Pons (tissue), 1 donor: Measurements from ENCODE around the gene PTPRT.

Source experiments
- DNase-seq: peaks from one replicate; pipeline ENCODE4 v3.0.0-alpha.2; 2016; ENCODE audit warnings: low spot score

Gene PTPRT

DNA sequence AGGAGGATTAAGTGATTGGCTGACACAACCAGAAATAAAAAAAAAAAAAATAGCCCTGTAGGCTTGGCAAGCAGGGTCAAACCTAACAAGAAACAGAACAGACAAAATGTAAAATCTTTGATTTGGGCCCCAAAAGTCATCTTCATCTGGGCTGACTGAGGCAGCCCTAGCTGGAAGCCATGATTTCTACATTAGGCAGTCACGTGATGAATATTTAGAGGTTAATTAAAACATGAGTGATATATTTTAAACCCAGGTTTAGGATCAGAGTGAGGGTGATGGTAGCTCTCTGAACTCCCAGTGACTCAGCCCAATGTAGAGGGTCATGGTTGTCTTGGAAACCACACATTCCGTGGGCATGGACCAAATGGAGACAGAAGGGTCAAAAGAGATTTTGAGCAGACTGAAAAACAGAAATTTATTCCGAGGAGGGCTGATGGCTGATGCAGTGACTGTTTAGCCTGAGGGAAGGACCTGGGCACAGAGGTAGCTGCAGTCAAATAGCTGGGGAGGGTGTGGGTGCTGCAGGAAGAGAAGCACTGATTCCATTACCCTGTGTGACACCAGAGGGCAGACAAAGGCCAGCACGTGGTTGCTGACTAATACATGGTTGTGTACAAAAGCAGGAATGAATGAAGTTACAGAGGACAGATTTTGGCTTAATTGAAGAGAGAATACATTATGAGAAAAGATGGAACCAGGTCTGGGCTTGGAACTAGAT, 998.4 kb downstream of the PTPRT start:
- no peak for DNase-seq

DNA sequence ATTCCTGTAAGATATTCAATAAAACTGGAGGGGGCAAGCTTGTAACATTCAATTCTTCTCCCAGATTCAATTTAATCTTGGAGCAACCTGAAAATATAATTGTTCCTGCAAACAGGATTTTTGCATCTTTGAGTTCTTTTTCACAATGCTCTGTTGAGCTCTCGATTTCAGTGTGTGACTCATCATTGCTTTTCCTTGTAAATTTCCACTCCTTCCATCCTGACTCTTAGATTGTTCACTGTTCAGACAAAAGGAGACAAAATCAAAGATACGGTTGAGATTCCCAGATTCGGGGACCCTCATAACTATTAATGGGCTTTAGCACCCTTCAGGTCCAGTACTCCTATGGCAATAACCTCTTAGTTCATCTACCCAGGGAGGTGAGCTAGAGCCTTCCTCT, 999.6 kb downstream of the PTPRT start:
- no peak for DNase-seq

DNA sequence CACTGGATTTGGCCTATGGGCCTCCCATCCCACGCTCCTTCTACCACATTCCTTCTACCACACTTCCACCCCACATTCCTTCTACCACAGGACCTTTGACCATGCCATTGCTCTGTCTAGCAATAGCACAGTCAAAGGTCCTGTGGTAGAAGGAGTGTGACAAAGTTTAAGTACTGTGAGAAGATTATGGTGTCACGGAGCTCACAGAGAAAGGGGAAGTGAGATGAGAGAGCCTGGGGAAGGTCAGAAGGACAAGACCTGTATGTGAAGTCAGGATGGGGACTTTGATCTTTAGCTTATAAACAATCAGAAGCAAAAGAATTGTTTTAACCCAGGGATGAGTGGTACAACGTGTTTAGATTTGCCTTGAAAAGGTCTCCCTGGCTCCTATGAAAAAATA, 1003.4 kb downstream of the PTPRT start:
- DNase-seq, result no peak

- DNase-seq, result no peak
These were observed 1006.6 kb downstream of the PTPRT start for GRCh38 chr20:42183147-42183546.

GRCh38 chr20:42181064-42181463, 1008.6 kb downstream of the PTPRT start:
- no peak for DNase-seq

DNA sequence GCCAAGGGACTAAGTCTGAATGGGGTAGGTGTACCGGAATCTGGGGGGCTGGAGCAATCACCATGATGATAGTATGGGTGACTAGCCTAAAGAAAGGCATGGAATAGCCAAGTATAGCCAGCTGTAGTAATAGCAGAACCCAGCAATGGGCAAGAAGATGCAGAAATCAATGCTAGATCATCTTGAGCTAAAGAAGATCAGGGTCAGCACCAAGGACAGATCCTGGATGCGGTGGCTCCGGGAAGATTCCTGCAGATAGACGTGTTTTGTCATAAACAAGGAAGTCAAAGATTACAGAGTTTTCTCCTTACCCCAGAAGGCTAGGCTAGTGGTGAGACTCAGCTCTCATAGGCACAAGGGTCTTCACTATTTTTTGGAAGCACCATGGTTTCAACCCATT, 1009.9 kb downstream of the PTPRT start:
- DNase-seq, result no peak

DNA sequence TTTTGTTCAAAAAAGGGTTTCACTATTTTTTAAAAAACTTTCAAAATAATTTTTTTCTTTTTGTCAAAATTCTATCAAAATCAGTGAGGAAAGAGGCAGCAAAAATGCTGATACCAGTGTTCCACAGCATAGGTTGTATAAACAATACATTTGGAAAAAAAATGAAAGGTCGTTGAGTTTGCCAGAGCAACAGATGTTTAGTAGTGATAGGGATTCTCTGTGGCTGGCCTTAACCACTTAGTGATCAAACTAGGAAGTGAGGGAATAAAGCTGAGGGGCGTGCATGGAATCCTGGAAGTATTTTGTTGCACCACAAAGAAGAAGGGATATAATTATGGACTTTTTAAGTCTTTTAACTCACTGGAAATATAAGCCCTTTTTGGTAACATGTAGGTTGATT, 1016.3 kb downstream of the PTPRT start:
- no peak for DNase-seq

DNA sequence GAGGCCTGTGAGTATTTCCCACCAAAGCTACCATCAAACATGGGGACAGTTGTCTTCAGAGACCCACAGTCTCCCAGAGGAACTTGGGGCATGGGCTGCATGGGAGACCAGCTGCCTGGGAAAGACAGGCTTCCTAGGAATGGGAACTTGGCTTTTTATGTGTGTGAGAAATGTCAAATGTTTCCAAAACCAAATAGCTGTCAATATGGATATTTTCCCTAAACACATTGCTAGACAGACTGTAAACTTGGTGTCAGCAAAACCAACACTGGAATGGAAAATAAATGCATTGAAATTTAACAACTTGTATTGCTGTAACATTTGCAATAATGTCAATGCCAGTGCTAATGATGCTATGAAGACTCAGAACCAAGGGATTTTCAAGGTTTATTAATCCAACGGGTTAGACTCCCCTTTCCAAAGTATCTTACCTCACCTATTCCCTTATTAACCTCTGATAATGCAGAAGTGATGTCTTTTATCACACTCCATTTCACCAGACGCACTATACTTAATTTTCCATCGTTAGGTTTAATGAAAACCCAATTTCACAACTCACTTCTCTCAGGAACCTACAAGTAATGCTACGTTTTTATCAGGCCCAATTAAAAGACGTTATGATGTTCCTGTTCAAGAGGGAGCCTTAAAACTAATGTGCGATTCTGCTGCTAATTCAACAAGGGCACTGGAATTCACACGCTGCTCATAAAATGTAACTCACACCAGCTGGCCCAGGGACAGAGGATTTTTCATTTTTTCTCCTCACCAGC, 1025.4 kb downstream of the PTPRT start:
- DNase-seq, result no peak

- DNase-seq, result no peak
These were observed 1028.4 kb downstream of the PTPRT start for GRCh38 chr20:42161228-42161829.

GRCh38 chr20:42159808-42160207, 1029.9 kb downstream of the PTPRT start:
- DNase-seq, result no peak

- DNase-seq, result no peak
These were observed 1031.4 kb downstream of the PTPRT start for GRCh38 chr20:42158272-42158671.

GRCh38 chr20:42155586-42155985, 1034.1 kb downstream of the PTPRT start:
- DNase-seq, result no peak

DNA sequence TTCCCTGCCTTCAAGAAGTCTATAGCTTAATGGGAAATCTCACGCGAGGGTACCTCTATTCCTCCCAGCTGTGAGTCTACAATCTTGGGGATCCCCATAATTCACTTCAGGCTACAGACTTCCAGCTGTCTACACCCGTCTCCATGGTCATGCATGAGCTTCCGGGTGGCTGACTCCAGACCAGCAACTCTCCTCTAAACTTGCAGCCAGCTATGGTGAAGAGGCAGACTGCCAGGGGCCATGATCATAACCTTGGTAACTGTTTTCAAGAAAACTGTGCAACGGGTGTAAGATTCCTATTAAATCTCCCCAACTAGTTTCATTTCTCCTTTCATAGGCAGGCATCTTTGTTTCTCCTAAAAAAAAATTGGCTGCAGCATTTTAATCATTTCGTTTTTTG, 1037.1 kb downstream of the PTPRT start:
- peak; percentile 6 for DNase-seq

DNA sequence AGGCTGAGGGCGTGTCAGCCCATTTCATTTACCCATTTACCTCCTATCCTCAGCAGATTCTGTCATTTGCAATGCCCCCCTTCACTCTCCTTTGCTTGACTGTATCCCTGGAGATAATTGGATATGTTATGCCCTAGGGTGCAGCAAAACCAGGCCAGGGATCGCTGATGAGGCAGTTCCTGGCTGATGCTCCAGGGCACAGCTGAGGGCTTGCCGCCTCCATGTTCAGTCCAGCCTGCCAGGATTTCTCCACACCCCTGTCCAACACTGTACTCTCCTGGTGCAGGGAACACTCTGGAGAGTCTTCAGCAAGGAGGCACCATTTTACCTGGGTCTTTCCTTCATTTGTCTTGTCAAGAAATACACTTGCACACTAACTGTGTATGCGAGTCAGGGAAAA, 1039.5 kb downstream of the PTPRT start:
- DNase-seq, result no peak

DNA sequence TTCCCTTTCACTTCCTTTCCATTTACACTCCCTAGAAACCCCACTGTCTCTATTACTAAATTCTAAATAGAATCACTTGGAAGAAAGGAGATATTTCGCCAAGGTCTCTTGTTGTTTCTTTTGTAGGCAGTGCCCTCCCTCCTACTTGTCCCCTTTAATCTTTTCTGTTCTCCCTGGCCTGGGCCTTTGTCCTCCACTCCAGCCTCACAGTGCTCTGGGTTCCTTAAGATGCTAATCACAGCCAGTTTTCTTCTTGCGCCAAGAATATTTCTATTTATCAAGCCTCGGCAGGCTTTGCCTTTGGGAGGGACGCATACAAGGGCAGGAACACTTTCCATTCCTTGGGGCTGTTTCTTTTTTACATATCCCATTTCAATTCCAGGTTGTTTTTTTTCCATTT, 1051.0 kb downstream of the PTPRT start:
- DNase-seq, result peak; percentile 40

DNA sequence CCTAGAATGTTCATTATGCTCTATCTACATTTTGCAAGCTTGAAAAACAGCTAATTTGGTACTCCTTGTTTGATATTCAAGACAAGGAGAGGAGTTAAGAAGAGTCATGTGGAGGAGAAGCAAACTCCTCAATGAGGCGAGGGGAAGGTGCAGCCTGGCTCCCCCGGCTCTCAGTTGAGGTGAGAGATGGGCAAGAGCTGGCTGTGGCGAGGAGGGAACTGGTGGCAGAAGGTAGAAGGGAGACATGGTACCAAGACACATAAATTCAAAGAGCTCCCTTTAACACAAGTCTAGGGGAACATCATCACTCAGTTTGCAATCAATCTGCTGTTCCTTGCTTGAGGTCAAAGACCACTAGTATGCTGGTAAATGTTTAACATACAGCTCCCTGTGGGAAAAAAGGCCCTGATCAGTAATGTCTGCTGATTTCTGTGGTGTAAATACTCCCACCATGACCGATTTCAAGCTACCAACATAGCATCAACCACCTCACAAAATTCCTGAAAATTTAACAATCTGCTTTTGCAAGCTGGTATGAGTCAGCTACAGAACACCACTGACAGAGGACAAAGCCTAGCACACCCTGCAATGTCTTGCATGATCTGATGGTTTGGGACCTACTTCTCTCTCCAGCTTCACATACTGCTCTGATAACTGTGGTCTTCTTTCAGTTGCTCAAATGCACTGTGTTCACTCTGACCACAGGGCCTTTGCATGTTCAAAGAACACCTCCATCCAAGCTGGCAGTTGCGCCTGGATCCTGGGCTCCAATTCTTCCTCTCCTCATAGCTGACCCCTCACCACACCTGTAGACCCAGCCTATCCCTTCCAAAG, 1055.2 kb downstream of the PTPRT start:
- no peak for DNase-seq

- DNase-seq, result no peak
These were observed 1058.7 kb downstream of the PTPRT start for GRCh38 chr20:42130810-42131596.

- DNase-seq, result no peak
These were observed 1064.3 kb downstream of the PTPRT start for GRCh38 chr20:42125426-42125825.

DNA sequence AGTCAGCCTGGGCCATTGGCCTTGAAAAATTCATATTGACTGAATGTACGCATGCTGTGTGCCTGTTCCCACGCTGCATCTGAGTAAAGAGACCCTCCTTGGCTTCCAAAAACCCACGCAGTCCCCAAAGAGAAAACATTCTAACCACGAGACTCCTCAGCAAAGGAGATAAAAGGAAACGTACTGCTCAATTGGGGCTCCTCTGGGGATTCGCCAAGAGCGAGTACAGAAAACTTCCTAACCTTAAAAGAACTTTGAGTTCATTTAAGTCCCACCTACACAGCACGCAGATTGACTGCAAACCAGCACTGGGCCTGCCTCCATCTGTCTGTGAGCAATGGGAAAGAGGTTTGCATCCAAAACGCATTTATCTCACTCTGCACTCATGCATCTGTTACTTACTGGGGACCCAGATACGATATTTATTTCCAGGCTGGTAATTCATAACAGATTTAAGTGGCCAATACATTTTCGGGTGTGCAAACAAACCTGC, 1065.7 kb downstream of the PTPRT start:
- peak; percentile 4 for DNase-seq

DNA sequence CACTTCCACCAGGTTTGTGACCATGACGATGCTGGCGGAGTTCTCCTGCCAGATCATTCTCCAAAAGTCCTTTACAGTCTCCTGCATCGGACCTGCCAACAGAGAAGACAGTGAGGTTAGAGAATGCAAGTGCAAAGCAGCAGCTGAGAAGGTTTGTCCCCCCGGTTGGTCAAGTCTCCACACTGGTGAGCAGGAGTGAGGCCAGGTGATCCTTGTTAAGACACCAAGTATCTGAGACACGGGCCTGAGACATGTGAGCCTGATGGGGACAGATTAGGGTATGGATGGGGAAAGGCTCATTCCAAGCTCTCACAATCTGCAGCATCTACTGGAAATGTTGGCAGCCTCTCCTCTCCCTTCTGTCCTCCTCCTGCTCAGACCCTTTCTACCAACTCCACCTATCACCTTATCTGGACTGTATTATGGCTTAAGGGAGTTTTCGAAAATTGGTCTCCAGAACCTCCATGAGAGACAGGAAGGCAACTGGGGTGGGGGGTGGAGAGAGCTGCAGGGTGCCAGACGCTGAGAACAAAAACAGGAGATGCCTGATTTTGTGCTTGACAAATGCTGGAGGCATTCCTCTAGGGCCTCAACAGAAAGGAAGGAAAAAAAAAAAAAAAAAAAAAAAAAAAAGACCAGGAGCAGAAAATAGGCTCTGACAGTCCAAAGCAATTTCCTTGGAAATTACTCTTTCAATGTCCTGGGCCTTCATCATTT, 1071.1 kb downstream of the PTPRT start:
- no peak for DNase-seq

DNA sequence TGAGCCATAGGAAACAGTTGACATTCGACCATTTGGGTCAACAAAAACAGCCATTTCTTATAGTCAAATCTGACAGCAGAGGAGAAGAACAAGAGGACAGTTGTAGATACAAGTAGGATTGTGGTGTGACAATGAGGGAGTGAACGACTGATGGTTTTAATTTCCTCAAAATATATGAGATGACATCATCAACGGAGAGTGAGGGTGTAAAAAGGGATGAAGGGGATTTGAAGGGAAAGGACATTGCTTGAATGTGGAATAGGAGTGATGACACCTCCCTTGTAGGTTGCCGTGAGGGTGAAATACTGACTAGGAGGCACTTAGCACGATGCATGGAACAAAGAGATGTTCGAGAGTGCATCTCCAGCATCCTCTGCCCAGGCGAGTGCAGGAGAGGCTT, 1071.7 kb downstream of the PTPRT start:
- no peak for DNase-seq
